Measurements from ENCODE around the gene NSD2.

DNA sequence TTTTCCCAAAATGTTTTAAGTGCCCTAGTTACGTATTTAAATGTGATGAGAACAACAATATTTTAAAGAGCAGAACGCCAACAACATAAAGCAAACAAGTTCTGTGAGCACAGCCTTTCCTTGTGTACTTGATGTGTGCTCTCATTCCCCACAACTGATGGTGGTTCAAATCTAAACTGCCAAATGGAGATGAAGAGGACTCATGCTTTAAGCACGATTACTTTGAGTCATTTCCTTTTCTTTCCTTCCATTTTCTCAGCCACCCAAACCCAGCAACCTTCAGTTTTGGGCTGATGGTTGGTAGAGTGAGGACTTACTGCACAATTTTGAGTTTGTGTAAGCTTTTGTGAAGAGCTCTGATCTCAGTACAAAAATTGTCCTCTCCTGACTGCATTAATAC is 1.7 kb downstream of the NSD2 start:
- TF ChIP-seq PRDM1 (tag by site-specific recombination; IDR thresholded peaks at IDR 0.05) = no peak
- TF ChIP-seq, protein P1, sequence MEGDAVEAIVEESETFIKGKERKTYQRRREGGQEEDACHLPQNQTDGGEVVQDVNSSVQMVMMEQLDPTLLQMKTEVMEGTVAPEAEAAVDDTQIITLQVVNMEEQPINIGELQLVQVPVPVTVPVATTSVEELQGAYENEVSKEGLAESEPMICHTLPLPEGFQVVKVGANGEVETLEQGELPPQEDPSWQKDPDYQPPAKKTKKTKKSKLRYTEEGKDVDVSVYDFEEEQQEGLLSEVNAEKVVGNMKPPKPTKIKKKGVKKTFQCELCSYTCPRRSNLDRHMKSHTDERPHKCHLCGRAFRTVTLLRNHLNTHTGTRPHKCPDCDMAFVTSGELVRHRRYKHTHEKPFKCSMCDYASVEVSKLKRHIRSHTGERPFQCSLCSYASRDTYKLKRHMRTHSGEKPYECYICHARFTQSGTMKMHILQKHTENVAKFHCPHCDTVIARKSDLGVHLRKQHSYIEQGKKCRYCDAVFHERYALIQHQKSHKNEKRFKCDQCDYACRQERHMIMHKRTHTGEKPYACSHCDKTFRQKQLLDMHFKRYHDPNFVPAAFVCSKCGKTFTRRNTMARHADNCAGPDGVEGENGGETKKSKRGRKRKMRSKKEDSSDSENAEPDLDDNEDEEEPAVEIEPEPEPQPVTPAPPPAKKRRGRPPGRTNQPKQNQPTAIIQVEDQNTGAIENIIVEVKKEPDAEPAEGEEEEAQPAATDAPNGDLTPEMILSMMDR (tag by site-specific recombination; IDR thresholded peaks at IDR 0.05) = no peak
- TF ChIP-seq ZNF292 (tag by site-specific recombination; IDR thresholded peaks at IDR 0.05; ENCODE audit: borderline replicate concordance, low read depth) = no peak
- TF ChIP-seq, protein P2, sequence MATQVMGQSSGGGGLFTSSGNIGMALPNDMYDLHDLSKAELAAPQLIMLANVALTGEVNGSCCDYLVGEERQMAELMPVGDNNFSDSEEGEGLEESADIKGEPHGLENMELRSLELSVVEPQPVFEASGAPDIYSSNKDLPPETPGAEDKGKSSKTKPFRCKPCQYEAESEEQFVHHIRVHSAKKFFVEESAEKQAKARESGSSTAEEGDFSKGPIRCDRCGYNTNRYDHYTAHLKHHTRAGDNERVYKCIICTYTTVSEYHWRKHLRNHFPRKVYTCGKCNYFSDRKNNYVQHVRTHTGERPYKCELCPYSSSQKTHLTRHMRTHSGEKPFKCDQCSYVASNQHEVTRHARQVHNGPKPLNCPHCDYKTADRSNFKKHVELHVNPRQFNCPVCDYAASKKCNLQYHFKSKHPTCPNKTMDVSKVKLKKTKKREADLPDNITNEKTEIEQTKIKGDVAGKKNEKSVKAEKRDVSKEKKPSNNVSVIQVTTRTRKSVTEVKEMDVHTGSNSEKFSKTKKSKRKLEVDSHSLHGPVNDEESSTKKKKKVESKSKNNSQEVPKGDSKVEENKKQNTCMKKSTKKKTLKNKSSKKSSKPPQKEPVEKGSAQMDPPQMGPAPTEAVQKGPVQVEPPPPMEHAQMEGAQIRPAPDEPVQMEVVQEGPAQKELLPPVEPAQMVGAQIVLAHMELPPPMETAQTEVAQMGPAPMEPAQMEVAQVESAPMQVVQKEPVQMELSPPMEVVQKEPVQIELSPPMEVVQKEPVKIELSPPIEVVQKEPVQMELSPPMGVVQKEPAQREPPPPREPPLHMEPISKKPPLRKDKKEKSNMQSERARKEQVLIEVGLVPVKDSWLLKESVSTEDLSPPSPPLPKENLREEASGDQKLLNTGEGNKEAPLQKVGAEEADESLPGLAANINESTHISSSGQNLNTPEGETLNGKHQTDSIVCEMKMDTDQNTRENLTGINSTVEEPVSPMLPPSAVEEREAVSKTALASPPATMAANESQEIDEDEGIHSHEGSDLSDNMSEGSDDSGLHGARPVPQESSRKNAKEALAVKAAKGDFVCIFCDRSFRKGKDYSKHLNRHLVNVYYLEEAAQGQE (tag by site-specific recombination; IDR thresholded peaks at IDR 0.05) = no peak
- no peak for TF ChIP-seq ZNF670 (tag by site-specific recombination; IDR thresholded peaks at IDR 0.05; ENCODE audit: low read depth)
- no peak for TF ChIP-seq MYNN (tag by site-specific recombination; IDR thresholded peaks at IDR 0.05; ENCODE audit: borderline replicate concordance)
- TF ChIP-seq ZIC2 (tag by site-specific recombination; IDR thresholded peaks at IDR 0.05) = no peak
- TF ChIP-seq REPIN1 (tag by site-specific recombination; IDR thresholded peaks at IDR 0.05; ENCODE audit: low read depth) = no peak
- TF ChIP-seq, protein P3, sequence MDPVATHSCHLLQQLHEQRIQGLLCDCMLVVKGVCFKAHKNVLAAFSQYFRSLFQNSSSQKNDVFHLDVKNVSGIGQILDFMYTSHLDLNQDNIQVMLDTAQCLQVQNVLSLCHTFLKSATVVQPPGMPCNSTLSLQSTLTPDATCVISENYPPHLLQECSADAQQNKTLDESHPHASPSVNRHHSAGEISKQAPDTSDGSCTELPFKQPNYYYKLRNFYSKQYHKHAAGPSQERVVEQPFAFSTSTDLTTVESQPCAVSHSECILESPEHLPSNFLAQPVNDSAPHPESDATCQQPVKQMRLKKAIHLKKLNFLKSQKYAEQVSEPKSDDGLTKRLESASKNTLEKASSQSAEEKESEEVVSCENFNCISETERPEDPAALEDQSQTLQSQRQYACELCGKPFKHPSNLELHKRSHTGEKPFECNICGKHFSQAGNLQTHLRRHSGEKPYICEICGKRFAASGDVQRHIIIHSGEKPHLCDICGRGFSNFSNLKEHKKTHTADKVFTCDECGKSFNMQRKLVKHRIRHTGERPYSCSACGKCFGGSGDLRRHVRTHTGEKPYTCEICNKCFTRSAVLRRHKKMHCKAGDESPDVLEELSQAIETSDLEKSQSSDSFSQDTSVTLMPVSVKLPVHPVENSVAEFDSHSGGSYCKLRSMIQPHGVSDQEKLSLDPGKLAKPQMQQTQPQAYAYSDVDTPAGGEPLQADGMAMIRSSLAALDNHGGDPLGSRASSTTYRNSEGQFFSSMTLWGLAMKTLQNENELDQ (tag by site-specific recombination; IDR thresholded peaks at IDR 0.05; ENCODE audit: low read depth) = no peak
